Cardiac septum (tissue), 1 donor: Measurements from ENCODE around the gene MAP3K7. TPM values are rescaled to one million over a fixed set of nuclear protein-coding genes. Genes with fewer than 3 reads are reported as not detected.
"Not testable (repeated sequence)": the region's sequence is repeated elsewhere in the genome, so short reads cannot be mapped to it uniquely, and the experiment has no call there.

Experiments
- DNase-seq: peaks from one replicate; pipeline ENCODE4 v3.0.0-alpha.2; 2020; ENCODE audit warnings: low spot score
- intact Hi-C: fragments of 100-400 bp; cut with DNase I; formaldehyde crosslinking; loops from one replicate; pipeline ENCODE4 v1.14.0; 2022
- total RNA-seq: library from RNA; stranded (reverse); fragmentation: NEBNext Ultra II Directional; extraction: Animal tissue kit (Norgen Biotek cat#: 25700); gene quantifications from one replicate; pipeline ENCODE4 v1.2.1, GENCODE V29; 2021
- donor health status: DM: no; HTN: no; CAD: no.

The MAP3K7 gene
- total RNA-seq, 1 donor from 2014 or later: 23.9 TPM

GRCh38 chr6:90583179-90583835 lies 3.6 kb downstream of the MAP3K7 start:
- no peak for DNase-seq
- intact Hi-C loops: no loop called here

- intact Hi-C loops: no loop called here
- DNase-seq: no peak
These were observed 5.7 kb downstream of the MAP3K7 start for GRCh38 chr6:90581146-90581545.

DNA sequence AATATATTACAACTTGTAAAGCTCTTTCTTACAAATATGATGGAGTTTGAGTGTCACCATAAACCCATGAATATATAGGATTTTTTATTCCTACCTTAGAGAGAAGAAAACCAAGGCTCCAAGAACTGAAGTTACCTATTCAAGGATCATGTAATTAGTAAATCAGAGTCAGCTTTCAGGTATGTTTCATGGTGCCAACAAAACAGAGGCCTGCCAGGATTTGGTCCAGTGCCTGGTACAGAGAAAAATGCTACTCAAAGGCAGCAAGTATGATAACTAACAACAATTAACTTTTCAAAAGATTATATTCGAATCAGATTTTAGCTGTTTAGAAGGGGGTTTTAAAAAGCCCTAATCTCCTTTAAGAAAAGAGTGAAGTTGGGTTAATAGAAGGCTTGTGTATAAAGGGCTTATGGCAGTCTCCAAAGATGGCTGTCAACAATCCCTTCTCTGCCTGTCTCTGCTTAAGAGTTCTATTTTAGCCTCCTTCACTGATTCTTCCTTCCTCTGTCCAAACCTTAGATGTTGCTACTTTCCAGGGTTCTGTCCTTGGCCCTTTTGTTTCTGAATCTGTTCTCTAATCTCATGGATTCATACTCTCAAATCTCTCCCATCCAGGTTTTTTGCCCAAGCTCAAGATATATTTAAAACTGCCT lies 7.8 kb downstream of the MAP3K7 start:
- intact Hi-C loops: no loop called here
- no peak for DNase-seq

- intact Hi-C loops: no loop called here
- DNase-seq: no peak
These were observed 11.6 kb downstream of the MAP3K7 start for GRCh38 chr6:90575267-90575666.

DNA sequence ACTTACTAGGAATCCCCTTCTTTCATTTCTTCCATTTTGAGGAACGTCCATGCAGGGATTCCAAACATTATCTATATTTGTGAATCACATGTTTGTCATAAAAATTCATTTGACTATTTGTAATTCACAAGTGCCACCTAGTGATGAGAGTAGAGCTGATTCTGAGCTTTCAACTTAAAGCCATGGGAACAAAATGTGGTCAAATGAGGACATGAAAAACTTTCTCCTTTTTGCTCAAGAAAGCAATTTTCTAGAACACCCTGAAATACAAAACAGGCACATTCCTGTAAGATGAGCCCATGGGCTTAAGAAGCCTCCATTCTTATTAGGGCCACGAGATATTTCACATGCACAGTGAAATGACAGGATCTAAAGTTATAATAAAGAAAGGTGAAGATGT lies 12.3 kb downstream of the MAP3K7 start:
- DNase-seq: no peak
- intact Hi-C loops: no loop called here

GRCh38 chr6:90573624-90574023 lies 13.2 kb downstream of the MAP3K7 start:
- DNase-seq: no peak
- intact Hi-C loops: no loop called here

DNA sequence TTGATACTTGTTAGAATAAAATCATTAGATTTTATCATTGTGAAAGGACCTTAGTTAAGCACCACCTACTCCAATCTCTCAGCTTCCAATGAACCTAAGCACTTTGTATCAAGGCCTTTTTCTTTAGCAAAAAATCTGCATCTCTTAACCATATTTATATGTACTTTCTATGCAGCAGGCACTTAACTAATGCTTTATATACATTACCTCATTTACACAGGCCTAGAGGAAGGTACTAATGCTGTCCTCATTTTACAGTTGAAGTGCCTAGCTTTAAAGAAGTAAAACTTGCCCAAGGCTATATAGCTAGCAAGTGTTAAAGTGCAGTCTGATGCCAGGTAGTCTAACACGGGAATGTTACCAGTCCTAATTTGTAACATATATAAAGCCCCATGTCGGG lies 14.0 kb downstream of the MAP3K7 start:
- no peak for DNase-seq
- intact Hi-C loops: no loop called here

DNA sequence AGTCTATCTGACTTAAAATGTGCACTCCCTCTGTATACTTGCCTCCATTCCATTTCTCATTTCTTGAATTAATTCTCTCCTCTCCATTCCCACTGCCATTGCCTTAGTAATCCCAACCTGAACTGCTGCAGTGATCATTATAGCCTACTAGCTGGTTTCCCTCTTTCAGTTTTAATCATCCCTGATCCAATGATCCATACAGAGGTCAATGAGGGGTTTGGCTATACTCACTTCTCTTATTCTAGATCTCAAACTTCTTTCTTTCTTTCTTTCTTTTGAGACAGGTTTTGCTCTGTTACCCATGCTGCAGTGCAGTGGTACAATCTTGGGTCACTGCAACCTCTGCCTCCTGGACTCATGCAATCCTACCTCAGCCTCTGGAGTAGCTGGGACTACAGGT lies 17.6 kb downstream of the MAP3K7 start:
- intact Hi-C loops: no loop called here

GRCh38 chr6:90567682-90568081 lies 19.2 kb downstream of the MAP3K7 start:
- DNase-seq, intact Hi-C loops: not testable (repeated sequence)

More for the DNA sequence above, 17.6 kb downstream of the MAP3K7 start:
- no peak for DNase-seq

- DNase-seq, intact Hi-C loops: not testable (repeated sequence)
These were observed 24.5 kb downstream of the MAP3K7 start for GRCh38 chr6:90562341-90562740.

GRCh38 chr6:90559931-90560330 lies 26.9 kb downstream of the MAP3K7 start:
- intact Hi-C loops: no loop called here

GRCh38 chr6:90557006-90557405 lies 29.9 kb downstream of the MAP3K7 start:
- DNase-seq: no peak
- intact Hi-C loops: no loop called here

More at GRCh38 chr6:90559931-90560330, 26.9 kb downstream of the MAP3K7 start:
- no peak for DNase-seq

GRCh38 chr6:90547991-90548390 lies 38.9 kb downstream of the MAP3K7 start:
- DNase-seq: no peak

GRCh38 chr6:90547079-90547478 lies 39.8 kb downstream of the MAP3K7 start:
- intact Hi-C loops: no loop called here
- no peak for DNase-seq

More at GRCh38 chr6:90547991-90548390, 38.9 kb downstream of the MAP3K7 start:
- intact Hi-C loops: no loop called here

GRCh38 chr6:90545448-90545847 lies 41.4 kb downstream of the MAP3K7 start:
- intact Hi-C loops: no loop called here
- no peak for DNase-seq

- intact Hi-C loops: no loop called here
- DNase-seq: no peak
These were observed 42.1 kb downstream of the MAP3K7 start for GRCh38 chr6:90544741-90545140.

- DNase-seq: no peak
- intact Hi-C loops: no loop called here
These were observed 42.8 kb downstream of the MAP3K7 start for GRCh38 chr6:90544081-90544480.

GRCh38 chr6:90541221-90541620 lies 45.7 kb downstream of the MAP3K7 start:
- DNase-seq: no peak
- intact Hi-C loops: no loop called here

DNA sequence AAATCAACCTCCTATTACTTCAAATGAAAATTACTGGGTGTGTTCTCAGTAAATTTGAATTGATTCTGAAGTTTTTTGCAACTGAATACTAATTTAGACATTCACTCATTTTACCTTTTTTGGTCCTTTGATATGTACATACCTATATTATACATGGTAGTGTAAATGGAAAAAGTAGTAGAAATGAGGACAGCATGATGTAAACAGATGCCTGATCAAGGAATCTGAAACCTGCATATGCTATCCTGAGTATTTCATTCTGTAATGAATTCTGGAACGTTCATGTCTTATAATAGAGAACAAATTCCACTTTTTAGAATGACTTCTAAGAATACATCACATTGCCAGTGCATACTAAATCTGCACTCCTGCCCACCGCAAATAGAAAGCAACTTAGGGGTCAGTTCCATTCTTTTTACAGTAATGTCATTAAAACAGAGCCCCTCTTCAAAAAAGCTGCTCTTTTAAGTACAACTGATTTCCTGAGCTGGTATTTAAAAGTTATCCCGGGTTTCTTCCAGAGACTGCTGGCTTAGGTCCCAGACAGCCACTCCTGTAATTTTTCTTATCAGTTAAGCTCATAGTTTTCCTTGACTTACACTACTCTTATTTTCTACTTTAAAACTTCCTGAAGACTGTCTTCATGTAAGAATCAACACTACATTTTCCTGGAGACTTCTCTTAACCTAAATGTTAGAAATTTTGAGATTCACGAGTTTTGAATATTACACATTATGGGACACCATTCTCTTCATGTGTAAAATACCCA lies 48.4 kb downstream of the MAP3K7 start:
- DNase-seq: no peak
- intact Hi-C loops: no loop called here

DNA sequence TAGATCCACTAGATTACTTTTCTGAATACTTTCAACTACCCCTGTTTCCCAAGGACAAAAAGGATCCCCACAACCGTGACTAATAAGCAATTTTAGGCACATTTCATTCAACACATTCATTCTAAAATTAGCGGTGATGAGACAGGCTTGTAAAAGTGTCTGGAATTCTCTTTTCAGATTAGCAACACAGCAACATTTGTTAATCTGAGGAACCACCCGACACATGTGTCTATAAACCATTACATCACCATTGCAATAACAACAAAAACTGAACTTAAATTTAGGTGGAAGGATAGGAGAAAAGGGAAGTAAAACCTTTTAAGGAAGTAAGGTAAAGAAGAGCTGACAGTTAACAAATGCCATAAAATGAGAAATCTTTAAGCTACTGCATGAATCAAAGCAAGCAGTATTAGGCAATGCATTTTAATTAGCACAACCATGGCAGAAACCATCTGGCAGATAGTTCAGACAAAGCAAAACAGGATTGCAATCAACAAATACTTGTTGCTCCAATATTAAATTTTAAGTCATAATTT lies 49.1 kb downstream of the MAP3K7 start:
- no peak for DNase-seq
- intact Hi-C loops: no loop called here
